K562 treated with DMSO at 1 percent for 48 hours (cell line): ENCODE measurements around the gene AIFM1. TPM values are rescaled to one million over a fixed set of nuclear protein-coding genes. Genes with fewer than 3 reads are reported as not detected.

Experiments
- total RNA-seq: library from RNA; unstranded; fragments of 300-600 nt; gene quantifications from 2 replicates; pipeline ENCODE4 v1.2.3, GENCODE V29; 2022; ENCODE audit warnings: low replicate concordance; ENCODE audit errors: extremely low read depth

AIFM1 gene
- not detected in 2 replicates for total RNA-seq

GRCh38 chrX:130165703-130166502 is at the start of gene AIFM1:
Gene AIFM1 (minus strand): TSS chrX:130165841. CDS start chrX:130165656, 185 bp downstream.

GRCh38 chrX:130171446-130172126 is 5.9 kb upstream of the AIFM1 start, which contains the start of gene RAB33A:
Gene RAB33A (plus strand): TSS chrX:130171962. CDS start chrX:130172063, 101 bp downstream.

DNA sequence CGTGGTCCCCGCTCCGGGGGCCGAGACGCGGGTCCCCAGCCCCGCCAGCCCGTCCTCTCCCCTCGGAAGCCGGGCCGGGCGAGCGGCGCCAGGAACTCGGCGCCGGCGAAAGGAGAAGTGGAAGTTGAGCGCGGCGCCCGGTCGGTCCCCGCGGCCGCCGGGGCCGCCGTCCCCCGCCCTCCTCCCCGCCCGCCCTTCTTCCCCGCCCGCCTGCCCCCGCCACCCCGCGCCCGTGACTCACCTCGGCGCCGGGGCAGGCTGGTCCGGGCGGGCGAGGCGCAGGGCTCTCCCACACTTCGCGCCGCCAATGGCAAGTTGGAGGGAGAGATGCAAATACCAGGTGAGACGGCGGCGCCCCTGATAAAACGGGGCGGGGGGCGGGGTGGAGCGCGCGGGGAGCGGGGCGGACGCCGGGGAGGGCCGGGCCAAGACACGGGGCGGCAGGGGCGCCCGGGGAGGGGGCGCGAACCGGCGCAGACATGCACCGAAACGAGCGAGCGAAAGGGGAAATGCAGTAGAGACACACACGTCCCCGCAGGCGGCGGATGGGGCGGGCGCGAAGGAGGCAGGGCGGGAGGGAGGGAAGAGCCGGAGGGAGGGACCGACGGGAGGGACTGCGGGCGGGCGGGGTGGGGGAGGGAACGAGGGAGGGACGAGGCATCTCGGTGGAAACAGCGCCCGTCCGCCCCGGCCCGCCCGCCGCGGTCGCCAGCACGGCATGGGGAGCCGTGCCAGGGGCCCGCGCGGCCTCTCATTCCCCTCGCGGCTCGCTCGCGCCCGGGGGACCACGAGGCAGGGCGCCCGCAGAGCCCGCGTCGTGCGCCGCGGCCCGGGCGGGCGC is 55.0 kb downstream of the AIFM1 start, which contains the start of gene ELF4:
ELF4 (minus strand) TSS at position 119 of the 841 bp plus-strand sequence. CDS start 29,167 bp downstream, outside the sequence.

Other genes starting within 250 kb of the AIFM1 start
- gene BCORL1, start 183.2 kb downstream of the AIFM1 start, total RNA-seq = not detected in 2 replicates
- 93.7 TPM in 1 of 2 replicates, not detected in the other for gene ELF4, start 55.3 kb downstream of the AIFM1 start, total RNA-seq
- gene RAB33A, start 6.1 kb upstream of the AIFM1 start, total RNA-seq = not detected in 2 replicates
- not detected in 2 replicates for gene ZNF280C, start 103.1 kb upstream of the AIFM1 start, total RNA-seq
- gene SLC25A14, start 174.1 kb upstream of the AIFM1 start, total RNA-seq = not detected in 2 replicates
- gene GPR119, start 219.8 kb upstream of the AIFM1 start, total RNA-seq = not detected in 2 replicates
- not detected in 2 replicates for gene RBMX2, start 236.1 kb upstream of the AIFM1 start, total RNA-seq